ENCODE measurements around the gene OR2T6.

- TF ChIP-seq CTCF (IDR thresholded peaks at IDR 0.05), result no peak
- no peak for TF ChIP-seq POLR2A (IDR thresholded peaks at IDR 0.05)
Measured at GRCh38 chr1:248393050-248393449, 17.5 kb downstream of the OR2T6 start.

All from esophagus squamous epithelium (tissue), 4 donors.